Measurements from ENCODE around the gene MYO3A. TPM values are rescaled to one million over a fixed set of nuclear protein-coding genes. Genes with fewer than 3 reads are reported as not detected.

The MYO3A gene
- total and polyA plus RNA-seq, 2 donors (not counting 3 experiments of a cell fraction or from before 2014, with no cell fraction given) = not detected

DNA sequence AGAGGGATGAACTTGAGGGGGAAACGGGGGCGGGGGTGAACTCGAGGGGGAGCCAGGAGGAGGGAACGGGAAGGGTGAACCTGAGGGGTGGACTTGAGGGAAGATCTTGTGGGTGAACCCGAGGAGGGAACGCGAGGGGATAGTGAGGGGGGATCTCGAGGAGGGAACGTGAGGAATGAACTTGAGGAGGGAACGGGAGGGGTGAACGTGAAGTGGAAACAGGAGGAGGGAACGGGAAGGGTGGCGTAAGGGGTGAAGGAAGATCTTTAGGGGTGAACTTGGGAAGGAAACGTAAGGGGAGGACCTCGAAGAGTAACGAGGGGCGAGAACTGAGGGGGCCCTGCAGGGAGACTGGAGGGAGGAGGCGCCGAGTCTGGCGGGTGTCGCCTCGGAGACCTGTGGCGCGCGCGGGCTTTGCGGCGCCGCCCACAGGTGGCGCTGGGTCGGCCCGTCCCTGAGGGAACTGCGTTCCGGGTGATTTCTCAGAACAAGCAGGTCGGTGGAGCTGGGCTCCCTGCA lies 651 bp downstream of the MYO3A start:
- TF ChIP-seq EZH2 (IDR thresholded peaks at IDR 0.05; ENCODE audit: borderline replicate concordance, low read depth, low read length, severe bottlenecking) = no peak
- TF ChIP-seq, protein P1, sequence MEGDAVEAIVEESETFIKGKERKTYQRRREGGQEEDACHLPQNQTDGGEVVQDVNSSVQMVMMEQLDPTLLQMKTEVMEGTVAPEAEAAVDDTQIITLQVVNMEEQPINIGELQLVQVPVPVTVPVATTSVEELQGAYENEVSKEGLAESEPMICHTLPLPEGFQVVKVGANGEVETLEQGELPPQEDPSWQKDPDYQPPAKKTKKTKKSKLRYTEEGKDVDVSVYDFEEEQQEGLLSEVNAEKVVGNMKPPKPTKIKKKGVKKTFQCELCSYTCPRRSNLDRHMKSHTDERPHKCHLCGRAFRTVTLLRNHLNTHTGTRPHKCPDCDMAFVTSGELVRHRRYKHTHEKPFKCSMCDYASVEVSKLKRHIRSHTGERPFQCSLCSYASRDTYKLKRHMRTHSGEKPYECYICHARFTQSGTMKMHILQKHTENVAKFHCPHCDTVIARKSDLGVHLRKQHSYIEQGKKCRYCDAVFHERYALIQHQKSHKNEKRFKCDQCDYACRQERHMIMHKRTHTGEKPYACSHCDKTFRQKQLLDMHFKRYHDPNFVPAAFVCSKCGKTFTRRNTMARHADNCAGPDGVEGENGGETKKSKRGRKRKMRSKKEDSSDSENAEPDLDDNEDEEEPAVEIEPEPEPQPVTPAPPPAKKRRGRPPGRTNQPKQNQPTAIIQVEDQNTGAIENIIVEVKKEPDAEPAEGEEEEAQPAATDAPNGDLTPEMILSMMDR (IDR thresholded peaks at IDR 0.05; ENCODE audit: extremely low read depth in 1 of 2, insufficient read depth in 1 of 2, low read depth in 1 of 2, low read length in 2 of 2) = no peak
- TF ChIP-seq, protein P2, sequence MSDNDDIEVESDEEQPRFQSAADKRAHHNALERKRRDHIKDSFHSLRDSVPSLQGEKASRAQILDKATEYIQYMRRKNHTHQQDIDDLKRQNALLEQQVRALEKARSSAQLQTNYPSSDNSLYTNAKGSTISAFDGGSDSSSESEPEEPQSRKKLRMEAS (IDR thresholded peaks at IDR 0.05; ENCODE audit: insufficient read depth, insufficient read length) = no peak
- no peak for TF ChIP-seq GATA2 (IDR thresholded peaks at IDR 0.05; ENCODE audit: insufficient read depth, insufficient read length, low read depth, low read length)
- TF ChIP-seq POLR2AphosphoS5 (IDR thresholded peaks at IDR 0.05; ENCODE audit: insufficient read depth, low read depth, low read length) = no peak
- TF ChIP-seq POLR2A (IDR thresholded peaks at IDR 0.05; ENCODE audit: low read depth, low read length) = no peak
- no peak for TF ChIP-seq MYC (IDR thresholded peaks at IDR 0.05; ENCODE audit: low read depth, low read length)
- no peak for TF ChIP-seq JUN (IDR thresholded peaks at IDR 0.05; ENCODE audit: borderline replicate concordance, insufficient read depth, insufficient read length, low read depth)
- TF ChIP-seq FOS (IDR thresholded peaks at IDR 0.05; ENCODE audit: borderline replicate concordance, insufficient read depth, low read length) = no peak
- Histone ChIP-seq H3K36me3 (ENCODE audit: control insufficient read depth in 2 of 2, extremely low read depth in 1 of 2, insufficient read depth in 2 of 2, low read length in 2 of 2) (no peaks in the 10 kb centered on the region), H3K4me1 (ENCODE audit: control insufficient read depth, extremely low read depth, insufficient read depth, low read length) (no peaks in the 10 kb centered on the region), H3K4me3 (replicated peaks in 1 of 3; ENCODE audit: insufficient read depth in 1 of 3, low read depth in 1 of 3, low read length in 3 of 3) (no peak overlapping the region), H3K9ac (replicated peaks; ENCODE audit: extremely low read depth, insufficient read depth, low read length) (no peak overlapping the region), H3K79me2 (ENCODE audit: control insufficient read depth, insufficient read depth, low read length) (no peaks in the 10 kb centered on the region), H2AFZ (ENCODE audit: low read depth, low read length) (no peak overlapping the region), H3K4me2 (ENCODE audit: insufficient read depth, low read length) (no peak overlapping the region), H3K9me1 (replicated peaks; ENCODE audit: control insufficient read depth, extremely low read depth, insufficient read depth, low read length) (no peaks in the 10 kb centered on the region), H3K27me3 (ENCODE audit: control insufficient read depth in 2 of 2, insufficient read depth in 2 of 2, low read length in 2 of 2) (no peaks in the 10 kb centered on the region), H3K27ac (ENCODE audit: insufficient read depth, low read depth, low read length) (no peak overlapping the region), H3K9me3 (replicated peaks; ENCODE audit: control insufficient read depth, insufficient read depth, low read length) (no peaks in the 10 kb centered on the region), H4K20me1 (replicated peaks; ENCODE audit: control insufficient read depth, extremely low read depth, insufficient read depth, low read length) (no peaks in the 10 kb centered on the region)
- DNase-seq (ENCODE audit: low read depth, low spot score) (no peak), FAIRE-seq (no peak)
- ChIA-PET POLR2A (no interaction called here), CTCF (no interaction called here)
- dilution Hi-C loops (cut with MboI; ENCODE audit: extremely low pct_ligation_motif_present, low sequenced_read_pairs) = no loop called here
- intact Hi-C loops (cut with micrococcal nuclease) = no loop called here
- no TSS peak for BruUV-seq (replicated peaks)

All from endothelial cell of umbilical vein (primary cell).